H1 (cell line): ENCODE data around the gene VGF. TPM values are rescaled to one million over a fixed set of nuclear protein-coding genes. Genes with fewer than 3 reads are reported as not detected.

Source experiments
- BACH1 ChIP-seq: IDR thresholded peaks from 2 replicates; pipeline ENCODE4 v1.6.1; 2012; ENCODE audit warnings: low read length, improper control_type of control experiment
- BCL11A ChIP-seq, 2 experiments: IDR thresholded peaks; one replicate each; pipeline ENCODE4 v1.6.1; 2011; ENCODE audit warnings: low read depth in 2 of 2, low read length in 2 of 2, mild to moderate bottlenecking in 2 of 2
- CHD2 ChIP-seq: IDR thresholded peaks from 2 replicates; pipeline ENCODE4 v1.6.1; 2012; ENCODE audit warnings: low read length, improper control_type of control experiment
- EGR1 ChIP-seq: IDR thresholded peaks from 2 replicates; pipeline ENCODE4 v1.6.1; 2011; ENCODE audit warnings: low read depth, low read length, borderline replicate concordance
- EP300 ChIP-seq, 2 experiments: IDR thresholded peaks; 1 replicate in 1 of 2; 2 replicates in 1 of 2; pipeline ENCODE4 v1.6.1; 2011 to 2012; ENCODE audit warnings: low read depth in 2 of 2, low read length in 2 of 2, mild to moderate bottlenecking in 2 of 2, borderline replicate concordance in 1 of 2, inconsistent platforms in 1 of 2, moderate library complexity in 1 of 2
- EZH2 ChIP-seq: fragments of 200-600 bp; sonication (generic); IDR thresholded peaks from 2 replicates; pipeline ENCODE4 v1.7.1; 2012; ENCODE audit warnings: low read depth, mild to moderate bottlenecking, moderate library complexity, low read length, inconsistent platforms; ENCODE audit not compliant: severe bottlenecking
- FOSL1 ChIP-seq: IDR thresholded peaks from 2 replicates; pipeline ENCODE4 v1.6.1; 2011; ENCODE audit warnings: mild to moderate bottlenecking, low read depth, low read length, moderate library complexity; ENCODE audit not compliant: insufficient read depth
- HDAC2 ChIP-seq, 2 experiments: fragments of 300-600 bp in 1 of 2; sonication (generic) in 1 of 2; IDR thresholded peaks; 2 replicates each; pipeline ENCODE4 v1.6.1; 2011 to 2012; ENCODE audit warnings: low read depth in 2 of 2, low read length in 2 of 2, mild to moderate bottlenecking in 2 of 2, moderate library complexity in 2 of 2, borderline replicate concordance in 1 of 2, inconsistent platforms in 1 of 2
- MAFK ChIP-seq: IDR thresholded peaks from 2 replicates; pipeline ENCODE4 v1.6.1; 2012; ENCODE audit warnings: low read depth, mild to moderate bottlenecking, improper control_type of control experiment, low read length
- NANOG ChIP-seq: IDR thresholded peaks from 2 replicates; pipeline ENCODE4 v1.6.1; 2011; ENCODE audit warnings: low read length, low read depth, mild to moderate bottlenecking, inconsistent platforms; ENCODE audit not compliant: insufficient read depth, poor library complexity, severe bottlenecking
- NRF1 ChIP-seq: IDR thresholded peaks from 2 replicates; pipeline ENCODE4 v1.6.1; 2011; ENCODE audit warnings: mild to moderate bottlenecking, low read depth, low read length, improper control_type of control experiment
- PHF8 ChIP-seq: fragments of 200-600 bp; sonication (generic); conservative IDR thresholded peaks from 2 replicates; pipeline ENCODE4 v1.7.1; 2012; ENCODE audit warnings: low read depth, mild to moderate bottlenecking, inconsistent platforms, low read length, moderate library complexity
- POLR2A ChIP-seq, 2 experiments: IDR thresholded peaks; 1 replicate in 1 of 2; 2 replicates in 1 of 2; pipeline ENCODE4 v1.6.1; 2011; ENCODE audit warnings: low read depth in 2 of 2, low read length in 2 of 2, mild to moderate bottlenecking in 2 of 2; ENCODE audit errors: control extremely low read depth in 1 of 2
- POLR2AphosphoS5 ChIP-seq: IDR thresholded peaks from 2 replicates; pipeline ENCODE4 v1.6.1; 2011; ENCODE audit warnings: low read depth, low read length
- RAD21 ChIP-seq, 2 experiments: IDR thresholded peaks in 1 of 2; conservative IDR thresholded peaks in 1 of 2; 2 replicates each; pipeline ENCODE4 v1.6.1; 2011; ENCODE audit warnings: low read depth in 2 of 2, low read length in 2 of 2, improper control_type of control experiment in 1 of 2, inconsistent platforms in 1 of 2, mild to moderate bottlenecking in 1 of 2, moderate library complexity in 1 of 2
- RBBP5 ChIP-seq: IDR thresholded peaks from 2 replicates; pipeline ENCODE4 v1.7.1; 2012; ENCODE audit warnings: low read depth, mild to moderate bottlenecking, inconsistent platforms, low read length, moderate library complexity, borderline replicate concordance
- SAP30 ChIP-seq: fragments of 300-600 bp; sonication (generic); IDR thresholded peaks from 2 replicates; pipeline ENCODE4 v1.7.1; 2012; ENCODE audit warnings: low read length, moderate library complexity, mild to moderate bottlenecking, inconsistent platforms; ENCODE audit not compliant: insufficient read depth, insufficient replicate concordance
- TAF1 ChIP-seq: IDR thresholded peaks from 2 replicates; pipeline ENCODE4 v1.6.1; 2011; ENCODE audit warnings: mild to moderate bottlenecking, low read depth, low read length
- TAF7 ChIP-seq: optimal IDR thresholded peaks from 2 replicates; pipeline ENCODE3; 2011; ENCODE audit warnings: low read depth, mild to moderate bottlenecking, inconsistent platforms, low read length, moderate library complexity, borderline replicate concordance
- YY1 ChIP-seq: IDR thresholded peaks from 2 replicates; pipeline ENCODE4 v1.6.1; 2011; ENCODE audit warnings: low read depth, mild to moderate bottlenecking, low read length
- ZNF274 ChIP-seq: IDR thresholded peaks from 2 replicates; pipeline ENCODE4 v1.7.0; 2012; ENCODE audit warnings: low read length, borderline replicate concordance; ENCODE audit errors: extremely low read depth
- polyA plus RNA-seq, 7 experiments: library from polyadenylated mRNA; depleted of rRNA in 3 of 7; stranded (reverse) in 5 of 7; unstranded in 2 of 7; fragments of >200 nt in 5 of 7; fragments of 200-250 nt in 2 of 7; gene quantifications; 1 replicate in 5 of 7; 2 replicates in 1 of 7; 4 replicates in 1 of 7; pipeline versions ENCODE4 v1.2.1 to v1.2.3, GENCODE V29; 2011 to 2013; ENCODE audit warnings: missing spikeins in 2 of 7, mixed read lengths in 2 of 7
- total RNA-seq: library from RNA; stranded (reverse); fragmentation: NEBNext Ultra II Directional; extraction: Animal tissue kit (Norgen Biotek cat#: 25700); gene quantifications from 2 replicates; pipeline ENCODE4 v1.2.1, GENCODE V29; 2021
- TF ChIP-seq, protein P1 (sequence below): IDR thresholded peaks from 2 replicates; pipeline ENCODE4 v1.6.1; 2011; ENCODE audit warnings: low read length, improper control_type of control experiment

Gene VGF
- total and polyA plus RNA-seq, 2 of the 8 experiments (the other 6 are each of a cell fraction or from before 2014, with no cell fraction given), result 1.6 to 7.0 TPM

DNA sequence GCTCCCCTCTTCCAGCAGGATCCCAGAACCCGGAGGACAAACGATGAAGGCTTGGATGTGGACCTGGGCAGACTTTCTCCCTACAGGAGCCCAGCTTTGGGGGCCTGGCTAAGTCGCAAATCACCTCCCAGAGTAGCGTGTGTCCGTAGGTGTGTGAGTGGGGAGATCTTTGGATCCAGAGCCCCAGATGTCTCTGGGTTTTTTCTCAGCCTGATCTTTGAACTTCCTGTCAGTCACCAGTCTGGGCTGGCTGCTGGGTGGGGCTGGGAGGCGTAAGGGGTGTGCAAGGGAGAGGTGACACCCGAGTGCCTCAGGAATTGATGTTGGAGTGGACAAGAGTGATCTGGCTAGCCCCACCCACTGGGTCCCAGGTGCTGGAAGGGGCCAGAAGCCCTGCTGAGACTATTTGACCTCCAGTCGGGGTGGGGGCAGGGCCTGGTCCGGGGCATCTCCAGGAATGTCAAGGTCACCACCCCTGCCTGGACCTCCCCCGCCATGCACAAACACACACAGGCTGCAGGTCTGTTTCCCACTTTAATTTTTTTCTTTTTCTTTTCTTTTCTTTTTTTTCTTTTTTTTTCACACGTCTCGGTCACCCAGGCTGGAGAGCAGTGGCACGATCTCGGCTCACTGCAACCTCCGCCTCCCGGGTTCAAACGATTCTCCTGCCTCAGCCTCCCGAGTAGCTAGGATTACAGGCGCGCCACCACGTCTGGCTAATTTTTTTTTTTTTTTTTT, 35.7 kb upstream of the VGF start, which contains the start of gene MOGAT3 (continued):
- TF ChIP-seq MAFK (no peak), RBBP5 (peak; percentile 35; the same call in 1 of the 2 replicates), BCL11A (IDR thresholded peaks at IDR 0.05; ENCODE audit: low read depth in 2 of 2, low read length in 2 of 2) (no peak), EZH2 (peak; percentile 35), BACH1 (no peak), TAF1 (no peak), ZNF274 (no peak), SAP30 (no peak), TAF7 (no peak), FOSL1 (no peak), NRF1 (no peak), CHD2 (peak; percentile 40; the same call in 1 of the 2 replicates), HDAC2 (IDR thresholded peaks at IDR 0.05; ENCODE audit: borderline replicate concordance in 1 of 2, low read depth in 2 of 2, low read length in 2 of 2) (no peak; a peak in 1 of 4 replicates), EGR1 (no peak), POLR2A (IDR thresholded peaks at IDR 0.05; ENCODE audit: control extremely low read depth in 1 of 2, low read depth in 2 of 2, low read length in 2 of 2) (no peak), NANOG (no peak), RAD21 (IDR thresholded peaks at IDR 0.05 in 1 of 2, conservative IDR thresholded peaks at IDR 0.05 in 1 of 2; ENCODE audit: low read depth in 2 of 2, low read length in 2 of 2) (no peak), PHF8 (no peak), YY1 (no peak), EP300 (IDR thresholded peaks at IDR 0.05; ENCODE audit: borderline replicate concordance in 1 of 2, low read depth in 2 of 2, low read length in 2 of 2) (no peak), POLR2AphosphoS5 (no peak)
- TF ChIP-seq, protein P1, sequence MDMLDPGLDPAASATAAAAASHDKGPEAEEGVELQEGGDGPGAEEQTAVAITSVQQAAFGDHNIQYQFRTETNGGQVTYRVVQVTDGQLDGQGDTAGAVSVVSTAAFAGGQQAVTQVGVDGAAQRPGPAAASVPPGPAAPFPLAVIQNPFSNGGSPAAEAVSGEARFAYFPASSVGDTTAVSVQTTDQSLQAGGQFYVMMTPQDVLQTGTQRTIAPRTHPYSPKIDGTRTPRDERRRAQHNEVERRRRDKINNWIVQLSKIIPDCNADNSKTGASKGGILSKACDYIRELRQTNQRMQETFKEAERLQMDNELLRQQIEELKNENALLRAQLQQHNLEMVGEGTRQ, result no peak
